ENCODE data around the gene NHS. TPM values are rescaled to one million over a fixed set of nuclear protein-coding genes. Genes with fewer than 3 reads are reported as not detected.

Gene NHS
- total RNA-seq, 4 donors from 2014 or later, result 2.4 to 5.4 (median 4.0) TPM

DNA sequence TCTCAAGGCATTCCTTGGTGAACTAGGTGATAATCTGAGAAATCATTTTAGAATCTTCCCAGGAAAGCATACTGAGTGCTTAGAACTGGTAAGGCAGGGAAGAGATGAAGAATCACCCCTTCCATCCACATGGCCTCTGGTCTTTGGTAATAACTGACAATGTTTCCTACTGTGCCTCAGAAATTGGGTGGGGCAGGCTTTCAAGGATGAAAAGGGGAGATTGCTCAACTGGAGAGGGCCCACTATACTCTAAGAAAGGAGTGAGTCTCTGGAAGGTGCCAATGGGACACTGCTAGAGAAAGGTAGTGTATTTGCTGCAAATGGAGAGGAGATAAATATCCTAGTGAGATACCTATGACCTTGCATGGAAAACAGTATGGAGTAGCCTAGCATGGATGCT lies 227.2 kb downstream of the NHS start:
- H3K4me3 ChIP-seq (ENCODE audit: low read depth, poor library complexity, severe bottlenecking), result no peak overlapping the region
- no peak for TF ChIP-seq POLR2A (IDR thresholded peaks at IDR 0.05)
- TF ChIP-seq, protein P1, sequence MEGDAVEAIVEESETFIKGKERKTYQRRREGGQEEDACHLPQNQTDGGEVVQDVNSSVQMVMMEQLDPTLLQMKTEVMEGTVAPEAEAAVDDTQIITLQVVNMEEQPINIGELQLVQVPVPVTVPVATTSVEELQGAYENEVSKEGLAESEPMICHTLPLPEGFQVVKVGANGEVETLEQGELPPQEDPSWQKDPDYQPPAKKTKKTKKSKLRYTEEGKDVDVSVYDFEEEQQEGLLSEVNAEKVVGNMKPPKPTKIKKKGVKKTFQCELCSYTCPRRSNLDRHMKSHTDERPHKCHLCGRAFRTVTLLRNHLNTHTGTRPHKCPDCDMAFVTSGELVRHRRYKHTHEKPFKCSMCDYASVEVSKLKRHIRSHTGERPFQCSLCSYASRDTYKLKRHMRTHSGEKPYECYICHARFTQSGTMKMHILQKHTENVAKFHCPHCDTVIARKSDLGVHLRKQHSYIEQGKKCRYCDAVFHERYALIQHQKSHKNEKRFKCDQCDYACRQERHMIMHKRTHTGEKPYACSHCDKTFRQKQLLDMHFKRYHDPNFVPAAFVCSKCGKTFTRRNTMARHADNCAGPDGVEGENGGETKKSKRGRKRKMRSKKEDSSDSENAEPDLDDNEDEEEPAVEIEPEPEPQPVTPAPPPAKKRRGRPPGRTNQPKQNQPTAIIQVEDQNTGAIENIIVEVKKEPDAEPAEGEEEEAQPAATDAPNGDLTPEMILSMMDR (IDR thresholded peaks at IDR 0.05), result no peak
- no peak for DNase-seq (ENCODE audit: low spot score in 2 of 2)
- intact Hi-C loops (cut with DNase I; ENCODE audit: low total_unique reads), result no loop called here

DNA sequence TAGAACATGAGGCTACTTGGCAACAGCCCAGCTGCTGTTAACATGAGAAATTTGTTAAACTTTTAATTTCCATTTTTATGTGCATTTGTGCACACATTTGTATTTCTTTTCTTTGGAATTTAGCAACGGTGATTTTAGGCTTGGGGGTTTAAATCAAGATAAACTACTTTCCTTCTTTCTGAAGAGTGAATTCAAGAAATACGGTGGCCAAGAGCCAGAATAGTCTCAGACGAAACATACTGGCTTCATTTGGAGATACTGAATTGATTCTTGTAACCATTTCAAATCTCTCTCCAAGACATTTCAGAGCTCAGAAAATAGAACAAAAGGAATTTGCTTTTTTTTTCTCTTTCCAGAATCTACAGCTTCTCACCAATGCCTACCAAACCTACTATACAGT lies 228.2 kb downstream of the NHS start:
- WGBS, 2 donors, result 56 to 57% methylated on average over 3 of the region's 3 CpGs
- intact Hi-C loops (cut with DNase I; ENCODE audit: low total_unique reads), result no loop called here
- no peak for DNase-seq (ENCODE audit: low spot score in 2 of 2)
- no peak overlapping the region for H3K4me3 ChIP-seq (ENCODE audit: low read depth, poor library complexity, severe bottlenecking)
- TF ChIP-seq, protein P1 (IDR thresholded peaks at IDR 0.05), result no peak
- TF ChIP-seq POLR2A (IDR thresholded peaks at IDR 0.05), result no peak

DNA sequence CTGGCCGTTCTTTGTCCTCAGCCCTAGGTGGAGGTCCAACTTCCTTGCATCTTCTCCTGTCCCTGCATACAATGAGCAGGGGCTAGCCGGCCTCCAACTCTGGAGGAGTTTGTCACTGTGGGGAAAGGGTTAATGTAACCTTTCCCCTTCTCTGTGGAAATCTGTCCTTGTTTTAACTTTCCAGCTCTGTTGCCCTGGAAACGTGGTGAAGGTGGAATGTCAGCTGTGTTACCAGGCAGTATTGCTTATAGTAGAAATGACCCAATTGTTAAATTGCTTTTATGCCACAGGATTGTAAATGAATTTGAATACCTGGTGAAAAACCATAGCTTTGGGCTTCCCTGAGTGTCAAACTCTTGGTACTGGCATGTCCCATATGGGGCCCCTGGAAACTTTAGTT lies 230.7 kb downstream of the NHS start:
- WGBS, 2 donors, result 73 to 74% methylated on average over 3 of the region's 3 CpGs
- DNase-seq (ENCODE audit: low spot score in 2 of 2), result no peak
- intact Hi-C loops (cut with DNase I; ENCODE audit: low total_unique reads), result no loop called here
- TF ChIP-seq, protein P1 (IDR thresholded peaks at IDR 0.05), result no peak
- TF ChIP-seq POLR2A (IDR thresholded peaks at IDR 0.05), result no peak
- no peak overlapping the region for H3K4me3 ChIP-seq (ENCODE audit: low read depth, poor library complexity, severe bottlenecking)

DNA sequence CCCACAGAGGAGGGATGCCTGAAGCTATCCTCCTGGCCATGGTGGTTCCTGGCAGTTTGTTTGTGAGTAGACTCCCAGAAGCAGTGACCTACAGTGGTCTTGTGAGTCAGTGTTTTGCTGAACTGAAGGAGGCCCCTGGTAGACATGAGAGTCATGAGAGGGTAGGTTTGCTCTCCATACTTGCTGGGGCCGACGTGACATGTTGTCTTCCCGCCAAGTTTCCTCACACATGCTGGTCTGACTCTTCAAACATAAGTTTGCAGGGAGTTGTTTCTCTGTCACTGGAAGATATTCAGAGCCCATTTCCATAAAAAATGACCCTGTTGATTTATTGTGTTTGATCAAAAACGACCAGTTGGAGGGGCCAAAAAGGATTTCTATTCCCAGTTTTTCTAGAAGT lies 231.2 kb downstream of the NHS start:
- DNase-seq (ENCODE audit: low spot score in 2 of 2), result no peak
- WGBS, 2 donors, result 56 to 61% methylated on average over 3 to 4 of the region's 4 CpGs
- intact Hi-C loops (cut with DNase I; ENCODE audit: low total_unique reads), result no loop called here
- H3K4me3 ChIP-seq (ENCODE audit: low read depth, poor library complexity, severe bottlenecking), result no peak overlapping the region
- TF ChIP-seq, protein P1 (IDR thresholded peaks at IDR 0.05), result no peak

DNA sequence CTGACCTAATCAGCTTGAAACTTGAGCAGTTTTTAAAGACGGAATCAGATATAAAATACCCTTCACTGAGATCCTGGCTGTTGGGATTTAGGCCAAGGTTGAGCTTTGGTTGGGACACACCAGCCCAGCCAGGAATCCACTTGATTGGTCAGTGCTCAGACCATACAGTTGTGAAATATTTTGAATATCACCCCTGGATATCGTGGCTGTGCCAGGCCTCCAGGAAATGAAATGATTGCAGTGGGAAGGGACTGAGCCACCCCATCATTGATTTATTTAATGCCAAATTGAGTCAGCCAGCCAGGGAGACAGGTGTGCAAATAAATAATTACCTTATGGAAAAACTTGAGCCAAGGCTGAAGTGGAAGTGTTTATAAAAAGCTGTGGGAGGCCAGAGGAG lies 233.9 kb downstream of the NHS start:
- DNase-seq (ENCODE audit: low spot score in 2 of 2), result no peak
- intact Hi-C loops (cut with DNase I; ENCODE audit: low total_unique reads), result no loop called here
- no peak for TF ChIP-seq POLR2A (IDR thresholded peaks at IDR 0.05)
- TF ChIP-seq, protein P1 (IDR thresholded peaks at IDR 0.05), result no peak

DNA sequence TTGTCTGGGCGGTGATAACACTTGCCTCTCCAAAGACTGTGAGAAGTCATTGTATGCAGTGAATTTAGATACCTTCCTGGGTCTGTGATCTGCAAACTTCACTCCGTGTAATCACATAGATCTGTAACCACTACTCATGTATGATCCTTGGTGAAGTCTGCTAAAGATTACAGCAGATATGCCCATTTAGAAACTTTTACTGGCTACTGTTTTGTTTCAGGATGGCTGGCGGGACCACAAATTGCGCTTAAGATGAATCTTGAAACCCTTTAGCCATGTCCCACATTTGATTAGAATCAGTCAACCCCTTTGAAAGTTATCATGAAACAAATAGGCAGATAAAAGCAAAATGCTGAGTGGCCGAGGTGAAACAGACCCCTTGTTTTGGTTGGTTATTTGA lies 235.8 kb downstream of the NHS start:
- WGBS, 2 donors, result 85 to 89% methylated on average over 5 of the region's 5 CpGs
- no peak for TF ChIP-seq POLR2A (IDR thresholded peaks at IDR 0.05)
- TF ChIP-seq, protein P1 (IDR thresholded peaks at IDR 0.05), result no peak
- no peak overlapping the region for H3K4me3 ChIP-seq (ENCODE audit: low read depth, poor library complexity, severe bottlenecking)
- intact Hi-C loops (cut with DNase I; ENCODE audit: low total_unique reads), result no loop called here
- DNase-seq (ENCODE audit: low spot score in 2 of 2), result no peak

More for the DNA sequence above, 233.9 kb downstream of the NHS start:
- no peak overlapping the region for H3K4me3 ChIP-seq (ENCODE audit: low read depth, poor library complexity, severe bottlenecking)
- WGBS, 2 donors, result 58 to 70% methylated on average over 2 of the region's 2 CpGs
